Measurements from ENCODE around the gene DCLRE1B.

Gene DCLRE1B

DNA sequence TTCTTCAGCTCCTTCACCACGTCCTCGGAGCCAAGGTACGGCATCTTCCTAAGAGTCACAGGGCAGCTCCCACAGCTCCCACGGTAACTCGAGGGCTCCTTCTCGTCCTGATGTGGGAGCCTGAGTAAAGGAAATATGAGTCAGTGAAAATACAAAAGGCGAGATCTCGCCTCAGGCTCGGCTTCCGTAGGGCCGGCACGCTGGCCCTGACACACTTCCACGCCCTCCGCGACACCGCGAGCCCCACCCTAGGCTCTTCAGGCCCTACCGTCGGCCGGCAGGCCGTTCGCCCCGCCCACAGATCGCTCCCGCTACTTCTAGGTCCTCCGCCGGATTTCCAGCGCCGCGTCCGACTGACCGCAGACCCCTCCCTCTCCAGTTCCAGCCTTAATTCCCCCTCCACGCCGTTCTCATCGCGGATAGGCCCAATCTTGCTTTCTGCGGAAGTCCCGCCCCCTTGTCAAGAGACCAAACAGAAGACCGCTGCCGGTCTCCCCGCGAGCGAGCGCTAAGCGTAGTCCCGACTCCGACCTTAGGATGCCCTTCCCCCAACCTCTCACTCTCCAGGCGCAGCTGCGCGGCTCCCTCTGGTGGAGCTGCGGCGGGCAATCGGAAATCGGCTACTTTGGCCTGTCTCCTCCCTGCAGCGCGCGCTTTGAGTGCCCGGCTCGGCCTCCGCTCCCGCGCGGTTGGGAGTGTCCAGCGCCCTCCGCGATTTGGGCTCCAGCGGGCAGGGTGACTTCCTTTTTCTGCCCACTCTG is at the start of gene DCLRE1B, which contains the start of gene AP4B1:
Gene DCLRE1B (plus strand): TSS at position 653 of the 761 bp plus-strand sequence. CDS start 261 bp downstream, outside the sequence.
Gene AP4B1 (minus strand): TSS at position 126 of the 761 bp plus-strand sequence. CDS start 82 bp downstream, at position 44.
- intact Hi-C loops (cut with DNase I) = loop anchor here (1.0 to 2.0 kb wide), 3 partner anchors 24 to 93 kb away; partner anchors contain the start of genes HIPK1 and RSBN1
- DNase-seq = peak; percentile 95 to 100 (median 97)

DNA sequence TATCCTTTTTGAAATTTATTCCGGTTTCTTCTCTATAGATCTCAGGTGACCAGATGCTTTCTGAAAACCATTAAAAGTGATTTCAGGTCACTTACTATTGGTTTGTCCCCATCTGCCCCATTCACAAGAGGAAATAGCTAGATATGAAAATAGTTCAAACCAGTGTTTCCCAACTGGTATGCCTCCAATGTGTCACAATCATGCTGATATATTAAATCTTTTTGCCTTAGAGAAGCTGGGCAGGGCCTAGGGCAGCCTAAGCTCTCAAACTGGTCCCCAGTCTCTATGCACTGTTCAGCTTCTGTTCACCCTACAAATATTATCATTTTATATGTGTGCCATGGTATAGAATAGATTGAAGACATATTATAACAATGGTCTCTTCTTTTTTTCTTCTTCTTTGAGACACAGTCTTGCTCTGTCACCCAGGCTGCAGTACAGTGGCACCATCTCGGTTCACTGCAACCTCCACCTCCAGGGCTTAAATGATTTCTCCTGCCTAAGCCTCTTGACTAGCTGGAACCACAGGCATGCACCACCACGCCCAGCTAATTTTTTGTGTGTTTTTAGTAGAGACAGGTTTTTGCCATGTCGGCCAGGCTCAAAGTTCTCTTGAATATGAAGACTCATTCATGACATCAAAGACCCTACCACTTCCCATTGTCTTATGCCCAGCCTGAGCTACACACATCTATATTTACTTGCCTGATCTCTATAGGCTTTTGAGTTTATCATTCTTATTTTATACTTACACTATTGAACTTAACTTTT is 49.3 kb upstream of the DCLRE1B start:
- intact Hi-C loops (cut with DNase I) = no loop called here
- no peak for DNase-seq

DNA sequence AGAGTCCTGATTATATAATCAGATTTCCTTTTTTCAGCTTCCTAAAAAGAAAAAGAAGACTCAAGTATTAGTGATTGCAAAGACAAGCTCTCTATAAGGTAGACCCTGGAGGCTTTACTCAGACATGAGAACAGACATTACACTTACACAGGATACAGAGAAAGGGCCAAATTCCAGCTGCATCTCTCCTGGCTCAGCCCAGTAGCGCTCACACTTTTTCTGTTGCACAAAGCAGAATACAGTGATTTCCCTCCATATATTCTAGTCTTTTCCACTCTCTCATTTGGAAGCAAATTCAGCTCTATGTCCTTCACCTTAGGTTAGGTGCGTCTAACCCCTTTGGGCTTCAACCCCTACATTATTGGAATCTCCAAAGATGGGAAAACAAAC is 48.7 kb upstream of the DCLRE1B start:
- intact Hi-C loops (cut with DNase I) = no loop called here
- no peak for DNase-seq

DNA sequence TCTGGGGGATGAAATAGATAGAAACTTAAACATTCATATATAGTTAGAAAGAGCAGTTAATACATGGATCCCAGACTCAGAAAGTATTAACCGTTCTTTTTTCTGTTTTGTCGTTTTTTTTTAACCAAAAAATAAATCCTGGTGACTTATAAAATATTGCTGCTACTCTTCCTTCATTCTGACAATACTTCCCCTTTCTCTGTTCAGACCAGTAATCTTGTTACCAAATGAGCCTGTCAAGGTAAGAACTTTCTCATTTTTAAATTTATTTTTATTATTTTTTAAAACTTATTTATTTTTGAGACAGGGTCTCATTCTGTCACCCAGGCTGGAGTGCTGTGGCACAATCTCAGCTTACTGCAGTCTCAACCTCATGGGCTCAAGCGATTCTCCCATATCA is 47.4 kb upstream of the DCLRE1B start:
- DNase-seq = no peak
- intact Hi-C loops (cut with DNase I) = no loop called here

DNA sequence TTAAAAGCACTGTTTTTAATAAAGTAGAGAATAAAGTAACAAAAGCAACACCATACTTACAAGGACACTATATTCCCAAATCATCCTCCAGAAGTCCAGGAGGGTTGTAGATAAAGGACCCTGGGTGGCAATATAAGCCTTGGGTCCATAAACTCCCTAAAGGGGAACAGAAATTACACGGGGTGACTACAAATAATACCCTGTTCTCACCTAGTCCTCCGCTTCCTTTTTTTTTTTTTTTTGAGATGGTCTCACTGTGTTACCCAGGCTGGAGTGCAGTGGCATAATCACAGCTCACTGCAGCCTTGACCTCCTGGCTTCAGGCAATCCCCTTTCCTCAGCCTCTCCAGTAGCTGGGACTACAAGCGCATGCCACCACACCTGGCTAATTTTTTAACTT is 46.7 kb upstream of the DCLRE1B start:
- intact Hi-C loops (cut with DNase I) = no loop called here
- no peak for DNase-seq

DNA sequence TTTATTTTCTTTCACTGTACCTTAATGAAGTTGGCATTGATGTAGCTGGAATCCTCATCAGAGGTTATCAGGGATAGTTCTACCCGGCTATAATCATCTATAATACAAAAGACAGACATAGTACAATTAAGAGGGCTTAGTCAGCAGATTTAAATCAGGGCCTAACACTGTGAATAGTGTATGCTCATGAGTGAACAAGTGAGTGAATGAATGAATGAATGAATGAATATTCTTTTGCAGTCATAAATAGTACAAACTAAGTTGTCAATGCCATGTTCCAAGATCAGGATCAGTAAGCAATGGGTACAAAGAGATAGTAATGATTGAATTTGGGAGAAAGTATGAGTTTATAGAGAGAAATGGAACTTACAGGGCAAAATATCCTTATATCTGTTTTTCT is 46.1 kb upstream of the DCLRE1B start:
- DNase-seq = no peak
- intact Hi-C loops (cut with DNase I) = no loop called here

DNA sequence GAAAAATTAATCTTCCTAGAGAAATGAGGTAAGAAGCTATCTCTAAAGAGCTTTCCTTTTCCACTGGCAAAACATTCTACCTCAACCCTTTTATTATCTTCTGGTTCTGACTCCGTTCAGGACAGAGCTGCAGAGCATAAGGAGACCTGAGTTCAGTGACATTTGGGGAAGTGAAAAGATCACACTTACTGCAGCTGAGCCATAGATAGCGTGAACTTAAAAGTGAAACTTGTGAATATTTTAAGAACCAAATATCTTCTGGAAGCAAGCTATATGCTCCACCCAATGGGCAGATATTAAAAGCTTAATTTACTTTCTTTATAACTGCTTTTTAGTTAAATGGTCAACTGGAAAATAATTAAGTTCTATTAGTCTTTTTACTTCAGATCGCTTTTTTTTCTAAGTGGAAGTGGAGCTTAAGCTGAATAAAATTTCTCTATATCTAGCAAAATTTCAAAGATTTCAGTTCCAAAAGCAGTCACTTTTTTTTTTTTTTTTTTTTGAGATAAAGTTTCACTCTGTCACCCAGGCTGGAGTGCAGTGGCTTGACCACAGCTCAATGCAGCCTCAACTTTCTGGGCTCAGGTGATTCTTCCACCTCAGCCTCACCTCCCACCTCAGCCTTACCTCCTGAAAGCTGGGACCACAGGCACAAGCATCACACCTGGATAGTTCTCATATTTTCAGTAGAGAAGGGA is 45.5 kb upstream of the DCLRE1B start:
- no peak for DNase-seq
- intact Hi-C loops (cut with DNase I) = no loop called here

DNA sequence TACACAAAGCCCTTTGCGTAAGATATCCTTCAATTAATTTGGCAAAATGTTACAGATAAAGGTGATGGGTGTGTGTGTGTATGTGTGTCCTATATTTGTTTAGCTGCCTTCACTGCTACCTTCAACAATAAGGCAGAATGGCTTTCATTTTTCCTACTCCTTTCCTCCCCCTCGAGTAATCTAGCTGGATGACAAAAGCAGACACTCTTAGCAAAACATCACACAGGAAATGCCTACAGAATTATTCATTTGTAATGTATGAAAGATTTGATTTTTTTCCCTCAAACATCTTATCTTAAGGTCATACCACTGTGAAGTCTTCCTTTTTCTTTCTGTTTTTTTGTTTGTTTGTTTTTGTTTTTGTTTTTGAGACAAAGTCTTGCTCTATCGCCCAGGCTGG is 44.2 kb upstream of the DCLRE1B start:
- no peak for DNase-seq
- intact Hi-C loops (cut with DNase I) = no loop called here

DNA sequence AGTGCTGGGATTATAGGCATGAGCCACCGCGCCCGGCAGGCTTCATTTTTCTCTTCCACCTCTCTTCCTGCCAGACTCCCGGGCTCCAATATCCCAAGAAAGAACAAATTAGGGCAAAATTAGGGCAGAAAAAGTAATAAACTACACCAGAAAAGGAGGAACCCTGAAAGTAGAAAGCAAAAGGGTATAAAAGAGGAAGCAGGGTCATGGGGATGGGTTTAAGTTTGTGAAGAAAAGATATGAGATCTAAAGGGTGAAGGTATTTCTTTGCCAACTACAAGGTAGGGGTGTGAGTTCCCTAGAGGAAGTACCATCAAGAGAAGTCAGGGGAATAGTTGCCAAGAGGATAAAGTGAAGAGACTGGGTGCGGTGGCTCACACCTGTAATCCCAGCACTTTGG is 43.5 kb upstream of the DCLRE1B start:
- no peak for DNase-seq
- intact Hi-C loops (cut with DNase I) = no loop called here

DNA sequence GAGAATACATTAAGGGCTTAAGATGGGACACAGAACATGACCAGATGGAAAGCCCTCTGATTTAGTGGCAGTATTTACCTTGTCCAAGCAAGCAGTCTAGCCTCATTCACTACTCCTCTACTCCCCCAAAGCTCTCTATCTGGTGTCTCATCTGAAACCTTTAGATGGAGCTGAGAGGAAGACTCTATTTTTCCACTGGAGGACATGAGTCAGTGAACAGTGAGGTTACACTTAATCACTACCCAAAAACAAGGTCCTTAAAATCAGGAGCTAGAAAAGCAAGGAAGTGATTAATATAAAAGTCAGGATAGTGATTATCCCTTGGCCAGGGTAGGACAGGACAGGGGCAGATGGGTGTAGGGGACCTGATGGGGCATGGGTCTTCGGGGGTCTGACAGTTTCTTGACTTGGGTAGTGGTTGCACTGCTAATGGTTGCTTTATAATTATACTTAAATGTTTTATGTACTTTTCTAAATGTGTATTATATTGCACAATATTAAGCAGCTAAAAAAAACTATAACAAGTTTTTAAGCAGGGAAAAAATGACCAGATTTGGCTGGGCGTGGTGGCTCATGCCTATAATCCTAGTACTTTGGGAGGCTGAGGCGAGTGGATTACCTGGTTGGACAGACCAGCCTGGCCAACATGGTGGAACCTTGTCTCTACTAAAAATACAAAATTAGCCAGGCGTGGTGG is 36.6 kb upstream of the DCLRE1B start:
- intact Hi-C loops (cut with DNase I) = no loop called here

DNA sequence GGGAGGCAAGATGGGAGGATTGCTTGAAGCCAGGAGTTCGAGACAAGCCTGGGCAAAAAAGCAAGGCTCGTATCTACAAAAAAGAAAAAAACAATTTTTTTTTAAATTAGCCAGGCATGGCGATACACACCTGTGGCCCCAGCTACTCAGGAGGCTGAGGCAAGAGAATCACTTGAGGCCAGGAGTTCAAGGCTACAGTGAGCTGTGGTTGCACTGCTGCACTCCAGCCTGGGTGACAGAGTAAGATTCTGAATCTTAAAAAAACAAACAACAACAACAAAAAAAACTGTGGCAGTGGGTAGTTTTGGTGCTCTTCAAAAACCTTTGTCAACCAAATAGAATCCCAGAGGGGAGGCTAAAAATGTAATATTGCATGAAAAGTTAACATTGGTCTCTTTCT is 34.3 kb upstream of the DCLRE1B start:
- no peak for DNase-seq
- intact Hi-C loops (cut with DNase I) = no loop called here

More for the DNA sequence above, 36.6 kb upstream of the DCLRE1B start:
- no peak for DNase-seq

DNA sequence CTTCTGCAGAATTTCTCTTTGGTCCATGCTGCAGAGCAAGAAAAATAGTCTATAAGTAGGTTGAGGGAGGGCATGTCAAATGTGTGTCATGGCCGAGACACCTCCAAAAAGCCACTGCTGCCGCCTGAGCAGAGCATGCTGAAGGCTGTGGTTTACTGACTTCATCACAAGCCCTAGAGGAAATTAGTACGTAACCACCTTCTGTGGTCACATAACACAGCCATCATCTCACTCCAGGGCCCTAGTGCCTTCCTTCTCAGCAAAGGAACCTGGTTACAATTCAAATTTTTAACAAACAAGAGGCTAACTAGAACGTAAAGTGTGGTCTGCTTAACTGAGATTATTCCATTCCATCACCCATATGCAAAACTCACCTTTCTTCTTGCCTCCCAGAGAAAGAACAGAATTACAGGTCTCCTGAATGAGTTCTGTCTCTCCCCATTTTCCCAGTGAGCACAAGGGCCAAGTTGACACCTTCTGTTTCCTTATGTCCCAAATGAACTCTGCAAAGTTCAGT is 33.5 kb upstream of the DCLRE1B start, which contains the start of gene PTPN22:
Gene PTPN22 (minus strand): TSS at position 116 of the 517 bp plus-strand sequence.
- intact Hi-C loops (cut with DNase I) = no loop called here
- DNase-seq = no peak

DNA sequence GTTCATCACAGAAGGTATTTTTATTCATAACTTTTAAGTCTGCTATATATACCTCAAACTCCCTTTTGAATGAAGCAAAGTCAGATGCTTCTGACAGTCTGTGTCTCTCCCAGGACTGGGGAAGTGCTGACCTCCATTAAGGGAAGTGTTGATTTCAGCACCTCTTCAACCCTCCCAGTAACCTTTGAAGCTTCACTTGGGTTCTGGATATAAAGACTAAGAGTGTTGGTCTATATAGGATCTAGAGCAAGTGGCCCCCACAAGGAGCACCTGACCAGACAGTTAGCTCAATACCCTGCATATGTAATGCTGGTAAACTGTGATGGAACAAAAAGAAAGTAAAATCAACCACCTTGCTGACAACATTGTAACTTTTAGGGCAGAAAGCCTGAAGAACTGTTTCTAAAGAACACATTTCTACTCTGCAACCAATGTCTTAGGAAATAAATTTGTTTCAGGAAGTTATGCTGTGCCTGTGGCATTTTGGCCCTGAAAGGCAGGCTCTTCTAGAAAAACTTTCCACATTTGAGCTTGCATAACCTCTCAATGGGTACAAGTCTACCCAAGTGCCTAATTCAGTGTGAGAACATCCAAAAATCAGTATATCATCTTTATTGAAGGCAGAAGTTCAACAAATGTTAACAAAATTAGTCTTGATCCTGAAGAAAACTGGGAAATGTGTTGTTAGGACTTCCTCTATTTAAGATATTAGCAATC is 32.7 kb upstream of the DCLRE1B start:
- intact Hi-C loops (cut with DNase I) = no loop called here
- no peak for DNase-seq

DNA sequence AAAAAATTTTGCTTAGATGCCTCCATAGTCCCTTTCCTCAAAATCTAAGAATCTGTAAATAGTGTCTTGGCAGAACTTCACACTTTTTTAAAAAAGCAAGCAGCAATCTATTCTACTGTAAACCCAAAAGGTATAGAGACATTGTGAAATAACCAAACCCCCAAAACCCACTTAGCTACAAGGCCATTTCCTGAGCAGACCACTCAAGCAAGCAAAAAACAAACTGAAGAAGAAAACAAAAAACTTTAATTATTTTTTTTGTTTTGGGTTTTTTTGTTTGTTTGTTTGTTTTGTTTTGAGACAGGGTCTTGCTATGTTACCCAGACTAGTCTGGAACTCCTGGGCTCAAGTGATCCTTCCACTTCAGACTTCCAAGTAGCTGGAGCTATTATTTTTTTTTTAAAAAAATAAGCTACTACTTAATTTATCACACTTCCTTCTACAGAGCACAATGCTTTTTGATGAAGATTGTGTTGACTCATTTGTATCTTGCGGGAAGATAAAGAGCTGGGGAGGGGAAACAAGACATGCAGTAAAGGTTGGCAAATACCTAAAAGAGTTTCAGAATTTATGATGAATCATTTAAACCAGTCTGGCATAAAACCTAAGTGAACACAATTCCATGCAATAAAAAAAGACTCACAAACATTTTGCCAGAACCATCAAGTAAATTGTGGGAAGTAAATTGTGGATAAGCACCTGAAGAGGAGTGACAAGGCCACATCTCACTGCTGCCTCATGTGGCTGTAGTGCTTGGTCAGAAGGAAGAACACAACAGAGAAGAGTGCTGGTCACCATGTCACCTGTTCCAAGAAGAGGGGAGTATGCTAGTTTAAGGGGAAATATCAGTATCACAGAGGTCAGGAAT is 30.9 kb upstream of the DCLRE1B start:
- DNase-seq = no peak
- intact Hi-C loops (cut with DNase I) = no loop called here

DNA sequence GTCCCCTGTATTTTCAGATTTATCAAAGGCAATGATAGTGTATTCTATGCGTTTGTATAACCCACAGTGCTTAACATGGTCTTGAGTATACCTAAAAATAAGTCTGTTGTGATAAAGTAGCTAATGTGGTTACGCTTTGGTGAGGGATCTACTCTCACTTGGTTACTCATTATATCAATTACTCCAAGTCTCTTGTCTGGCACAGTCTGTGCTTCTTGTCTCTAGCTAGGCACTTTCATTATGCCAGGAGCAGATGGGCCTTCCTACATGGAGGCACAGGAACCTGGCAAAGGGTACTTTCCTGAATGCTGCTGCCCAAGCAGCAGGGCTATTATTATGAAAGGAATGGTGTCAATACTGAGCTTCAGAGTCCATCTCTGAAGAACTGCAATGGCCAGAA is 29.4 kb upstream of the DCLRE1B start:
- intact Hi-C loops (cut with DNase I) = no loop called here
- peak in 1 of 10 donors; percentile 12 for DNase-seq

DNA sequence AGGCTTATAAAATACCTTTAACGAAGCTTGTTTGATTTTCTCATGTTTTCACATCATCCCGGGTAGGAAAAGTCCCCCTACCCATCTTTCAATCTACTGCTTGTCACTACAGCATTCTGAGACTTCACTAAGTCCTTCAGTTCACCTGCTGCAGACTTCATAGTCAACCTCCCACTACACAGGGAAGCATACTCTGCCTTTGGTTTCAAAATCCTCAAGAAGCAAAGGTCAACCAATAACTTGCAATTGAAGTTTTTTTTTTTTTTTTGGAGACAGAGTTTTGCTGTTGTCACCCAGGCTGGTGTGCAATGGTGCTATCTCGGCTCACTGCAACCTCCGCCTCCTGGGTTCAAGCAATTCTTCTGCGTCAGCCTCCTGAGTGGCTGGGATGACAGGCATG is 28.9 kb upstream of the DCLRE1B start:
- intact Hi-C loops (cut with DNase I) = no loop called here
- no peak for DNase-seq

DNA sequence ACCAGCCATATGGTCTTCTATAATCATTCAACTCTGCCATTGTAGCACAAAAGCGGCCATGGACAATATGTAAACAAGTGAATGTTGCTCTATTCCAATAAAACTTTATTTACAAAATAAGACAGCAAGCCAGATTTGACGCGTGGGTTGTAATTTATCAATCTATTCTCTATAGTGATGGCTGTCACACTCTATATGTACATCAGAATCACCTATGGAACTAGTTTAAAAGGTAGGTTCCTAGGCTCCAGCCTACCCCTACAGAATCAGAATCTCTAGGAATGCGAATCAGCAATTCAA is 25.4 kb upstream of the DCLRE1B start:
- no peak for DNase-seq
- intact Hi-C loops (cut with DNase I) = no loop called here

DNA sequence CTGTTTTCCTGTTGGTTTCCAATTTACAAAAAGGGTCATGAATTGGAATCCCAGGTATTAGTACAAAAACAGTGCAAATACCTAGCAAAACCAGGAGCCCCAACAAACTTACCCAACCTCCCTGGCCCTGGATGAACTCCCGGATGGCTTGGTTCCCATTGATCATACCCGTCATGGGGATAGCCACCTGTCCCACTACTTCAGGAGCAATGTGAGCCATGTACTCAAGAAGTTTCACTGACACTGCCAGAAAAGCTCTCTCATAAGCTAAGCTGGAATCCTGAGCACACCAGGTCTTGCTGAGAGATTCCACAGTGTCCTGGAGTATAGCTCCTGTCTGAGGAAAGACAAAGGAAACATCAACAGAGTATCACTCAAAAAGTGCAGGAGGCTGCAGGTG is 23.5 kb upstream of the DCLRE1B start:
- intact Hi-C loops (cut with DNase I) = no loop called here
- no peak for DNase-seq

Measured in posterior cingulate gyrus (tissue), 11 donors.